Suprapubic skin (tissue), 4 donors: ENCODE data around the gene SHCBP1L.

Experiments used
- CTCF ChIP-seq, 2 donors: fragments of 200-600 bp in 1 of 2; fragments of 450-650 bp in 1 of 2; sonication (generic) in 1 of 2; IDR thresholded peaks; one replicate each; pipeline ENCODE4 v1.5.1; 2016 to 2019; ENCODE audit warnings: antibody characterized with exemption in 2 of 2, mild to moderate bottlenecking in 1 of 2, moderate library complexity in 1 of 2
- EP300 ChIP-seq: sonication (generic); formaldehyde crosslinking; IDR thresholded peaks from one replicate; pipeline ENCODE4 v1.6.1; 2017; ENCODE audit warnings: antibody characterized with exemption
- POLR2A ChIP-seq, 2 donors: fragments of 450-650 bp; IDR thresholded peaks; one replicate each; pipeline ENCODE4 v1.6.1; 2017; ENCODE audit warnings: antibody characterized with exemption in 2 of 2, mild to moderate bottlenecking in 2 of 2, moderate library complexity in 2 of 2
- POLR2AphosphoS5 ChIP-seq, 3 donors: sonication (generic); formaldehyde crosslinking; IDR thresholded peaks; one replicate each; pipeline ENCODE4 v1.6.1; 2017; ENCODE audit warnings: antibody characterized with exemption in 3 of 3

DNA sequence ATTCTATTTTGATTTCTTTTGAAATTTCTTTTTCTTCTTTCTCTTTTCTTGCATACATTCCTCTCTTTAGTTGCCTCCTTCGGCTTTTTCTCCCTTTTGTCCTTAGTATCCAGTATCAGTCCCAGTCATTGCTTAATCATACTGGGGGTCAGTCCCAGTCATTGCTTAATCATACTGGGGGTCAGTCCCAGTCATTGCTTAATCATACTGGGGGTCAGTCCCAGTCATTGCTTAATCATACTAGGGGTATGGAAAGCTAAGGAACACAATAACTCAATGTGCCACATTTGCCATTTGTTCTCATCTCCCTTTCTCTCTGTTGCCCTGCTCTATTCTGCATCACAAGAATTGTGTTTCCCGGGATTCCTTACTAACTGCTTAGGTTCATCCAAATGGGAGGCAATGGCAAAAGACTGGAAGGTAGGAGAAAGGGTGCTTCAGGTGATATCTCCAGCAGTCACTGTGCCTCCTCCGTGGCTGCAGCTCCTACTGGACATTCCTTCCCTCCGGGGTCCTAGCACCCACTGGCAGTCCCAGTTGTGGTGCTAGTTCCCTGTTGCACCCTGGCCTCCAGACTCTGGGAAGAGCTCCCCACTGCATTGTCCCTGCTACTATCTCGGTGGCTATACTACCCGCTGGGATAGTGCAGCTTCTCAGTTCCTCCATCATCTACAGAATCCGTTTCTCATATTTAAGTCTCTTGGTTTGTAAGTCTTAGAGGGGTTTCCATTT, 37.6 kb upstream of the SHCBP1L start:
- no peak for TF ChIP-seq CTCF (IDR thresholded peaks at IDR 0.05)
- TF ChIP-seq EP300: no peak
- TF ChIP-seq POLR2AphosphoS5 (IDR thresholded peaks at IDR 0.05): no peak
- TF ChIP-seq POLR2A (IDR thresholded peaks at IDR 0.05): no peak
